ENCODE results near the gene PRSS21. TPM values are rescaled to one million over a fixed set of nuclear protein-coding genes. Genes with fewer than 3 reads are reported as not detected.

The PRSS21 gene
- total RNA-seq, 1 donor from 2014 or later: not detected

GRCh38 chr16:2799205-2799858 lies 17.7 kb upstream of the PRSS21 start:
- no peak for ATAC-seq
- intact Hi-C loops (cut with micrococcal nuclease): no loop called here
- DNase-seq: no peak

DNA sequence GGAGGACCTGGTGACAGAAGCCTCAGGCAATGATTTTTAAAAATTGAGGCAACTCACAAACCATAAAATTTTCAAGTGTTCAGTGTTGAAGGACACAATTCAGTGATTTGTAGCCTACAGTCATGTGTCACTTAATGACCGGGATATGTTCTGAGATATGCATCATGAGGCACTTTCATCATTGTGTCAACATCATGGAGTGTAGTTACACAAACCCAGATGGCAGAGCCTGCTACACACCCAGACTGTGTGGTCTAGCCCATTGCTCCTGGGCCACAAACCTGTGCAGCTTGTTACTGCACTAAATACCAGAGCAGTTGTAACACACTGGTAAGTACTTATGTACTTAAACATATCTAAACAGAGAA lies 17.2 kb upstream of the PRSS21 start:
- ATAC-seq: no peak
- intact Hi-C loops (cut with micrococcal nuclease): no loop called here
- DNase-seq: no peak

- ATAC-seq: no peak
- DNase-seq: no peak
- intact Hi-C loops (cut with micrococcal nuclease): no loop called here
These were observed 13.4 kb upstream of the PRSS21 start for GRCh38 chr16:2803545-2804195.

DNA sequence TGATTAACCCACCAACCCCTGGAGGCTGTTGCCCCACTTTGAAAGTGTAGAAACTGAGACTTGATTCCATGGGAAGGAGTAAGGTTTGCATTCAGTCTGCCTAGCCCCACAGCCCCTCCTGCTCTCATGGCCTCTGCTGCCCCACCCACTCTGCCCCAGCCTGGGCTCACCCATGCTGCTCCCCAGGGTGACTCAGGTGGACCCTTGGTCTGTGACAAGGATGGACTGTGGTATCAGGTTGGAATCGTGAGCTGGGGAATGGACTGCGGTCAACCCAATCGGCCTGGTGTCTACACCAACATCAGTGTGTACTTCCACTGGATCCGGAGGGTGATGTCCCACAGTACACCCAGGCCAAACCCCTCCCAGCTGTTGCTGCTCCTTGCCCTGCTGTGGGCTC lies 12.3 kb upstream of the PRSS21 start:
- ATAC-seq (no peak), DNase-seq (no peak)
- intact Hi-C loops (cut with micrococcal nuclease): no loop called here

DNA sequence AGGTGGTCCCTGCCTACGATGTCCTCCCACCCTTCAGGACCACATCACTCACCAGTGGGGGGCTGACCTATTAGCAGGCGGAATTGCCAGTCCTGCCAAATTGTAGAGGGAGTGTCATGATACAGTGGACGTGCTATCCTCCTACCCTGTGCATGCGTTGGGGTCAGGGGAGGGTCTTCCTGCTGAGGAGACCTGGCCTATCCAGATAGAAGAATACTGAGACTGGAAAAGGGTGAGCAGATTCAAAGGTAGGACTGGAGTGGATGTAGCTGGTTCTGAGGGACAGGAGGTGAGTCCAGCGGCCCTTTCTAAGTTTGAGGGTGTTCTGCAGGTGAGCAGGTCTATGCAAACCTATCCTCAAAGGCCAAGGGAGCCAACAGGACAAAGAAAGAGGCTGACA lies 10.8 kb upstream of the PRSS21 start:
- intact Hi-C loops (cut with micrococcal nuclease): no loop called here
- ATAC-seq (no peak), DNase-seq (no peak)

GRCh38 chr16:2808181-2808580 lies 8.9 kb upstream of the PRSS21 start:
- intact Hi-C loops (cut with micrococcal nuclease): no loop called here
- ATAC-seq: no peak
- DNase-seq: no peak

- ATAC-seq: no peak
- intact Hi-C loops (cut with micrococcal nuclease): no loop called here
- no peak for DNase-seq
These were observed 7.8 kb upstream of the PRSS21 start for GRCh38 chr16:2809149-2809760.

- DNase-seq (no peak), ATAC-seq (no peak)
- intact Hi-C loops (cut with micrococcal nuclease): no loop called here
These were observed 6.4 kb upstream of the PRSS21 start for GRCh38 chr16:2810651-2811050.

DNA sequence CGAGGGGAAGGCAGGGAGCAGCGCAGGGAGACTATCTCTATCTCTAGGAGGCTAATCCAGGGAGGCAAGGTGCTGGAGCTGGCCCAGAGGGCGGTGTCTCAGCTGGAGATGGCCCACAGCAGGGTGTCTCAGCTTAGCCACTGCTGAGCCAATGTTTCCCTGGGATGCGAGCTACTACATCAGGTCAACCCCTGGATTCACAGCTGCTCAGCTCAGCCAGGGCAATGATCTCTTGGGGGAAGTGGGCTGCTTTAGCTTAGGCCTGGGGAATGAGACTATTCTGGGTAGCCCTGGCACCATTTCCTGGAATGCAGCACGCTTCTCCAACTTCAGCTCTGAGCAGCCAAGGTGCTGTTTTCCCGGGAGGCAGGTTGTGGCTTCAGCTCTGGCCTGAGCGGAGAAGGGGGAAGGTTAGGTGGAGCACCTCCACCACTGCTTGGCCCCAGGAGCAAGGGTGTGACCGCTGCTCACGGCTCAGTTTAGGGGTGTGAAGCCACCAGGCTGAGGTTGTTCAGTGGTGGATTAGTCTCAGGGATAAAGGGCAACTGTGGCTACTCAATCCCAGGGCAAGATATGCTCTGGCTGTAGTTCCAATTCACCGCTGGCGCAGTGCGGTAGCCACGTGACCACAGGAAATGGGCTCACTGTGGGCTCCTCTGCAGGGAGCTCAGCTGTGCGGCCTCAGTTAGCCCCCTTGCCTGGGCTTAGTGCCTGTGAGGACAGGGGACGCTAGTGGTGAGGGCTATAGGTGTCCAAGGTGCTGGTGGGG lies 5.2 kb upstream of the PRSS21 start:
- DNase-seq (no peak), ATAC-seq (no peak)
- intact Hi-C loops (cut with micrococcal nuclease): no loop called here

DNA sequence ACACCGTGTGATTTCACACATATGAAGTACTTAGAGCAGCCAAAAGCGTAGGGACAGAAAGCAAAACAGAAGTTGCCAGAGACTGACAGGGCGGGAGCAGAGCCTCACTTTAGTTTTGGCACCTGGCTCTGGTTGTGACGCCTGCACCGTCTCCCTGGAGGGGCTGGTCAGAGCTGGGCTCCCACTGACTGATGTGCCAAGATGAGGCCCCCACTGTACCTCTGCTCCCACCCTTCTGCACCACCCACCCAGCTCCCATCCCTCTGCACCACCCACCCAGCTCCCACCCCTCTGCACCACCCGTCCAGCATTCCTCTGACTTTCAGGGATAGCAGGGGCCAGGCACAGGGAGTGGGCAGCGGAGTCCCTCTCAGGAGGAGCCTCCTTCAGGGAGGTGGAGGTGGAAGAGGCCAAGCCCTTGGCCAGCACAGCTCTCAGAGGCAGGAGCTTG lies 3.2 kb upstream of the PRSS21 start:
- intact Hi-C loops (cut with micrococcal nuclease): no loop called here
- no peak for DNase-seq
- ATAC-seq: no peak

DNA sequence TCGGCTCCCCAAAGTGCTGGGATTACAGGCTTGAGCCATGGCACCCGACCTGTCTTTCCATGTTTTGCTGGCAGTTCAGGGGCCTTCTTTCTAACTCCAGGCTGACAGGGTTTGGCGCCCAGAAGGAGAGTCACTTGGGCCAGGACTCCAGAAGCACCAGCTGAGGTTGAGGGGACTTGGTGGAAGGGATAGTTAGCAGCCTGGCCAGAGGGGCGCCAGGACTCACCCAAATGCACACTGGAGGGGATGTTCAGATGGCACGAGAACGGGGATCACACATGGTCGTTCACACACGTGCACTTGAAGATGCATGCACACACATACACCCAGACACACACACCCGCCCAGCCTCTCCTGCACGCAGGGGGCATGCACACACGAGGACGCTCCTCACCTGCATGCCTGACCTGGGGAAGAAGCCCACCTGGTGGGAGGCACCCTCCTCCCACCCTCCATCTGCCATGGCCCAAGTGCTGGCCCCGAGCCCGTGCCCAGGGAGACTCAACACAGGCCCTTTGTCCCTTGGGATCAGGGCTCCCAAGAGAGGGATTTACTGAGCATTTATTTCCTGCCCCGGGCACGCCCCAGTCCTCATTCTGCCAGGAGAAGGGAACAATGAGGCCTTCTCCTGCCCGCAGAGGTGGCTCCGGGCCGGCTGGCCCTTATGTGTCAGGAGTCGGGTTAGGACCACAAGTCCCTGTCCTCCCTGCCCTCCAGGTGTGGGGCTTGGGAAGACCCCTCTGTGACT lies 2.3 kb upstream of the PRSS21 start:
- no peak for ATAC-seq
- intact Hi-C loops (cut with micrococcal nuclease): no loop called here
- DNase-seq: no peak

DNA sequence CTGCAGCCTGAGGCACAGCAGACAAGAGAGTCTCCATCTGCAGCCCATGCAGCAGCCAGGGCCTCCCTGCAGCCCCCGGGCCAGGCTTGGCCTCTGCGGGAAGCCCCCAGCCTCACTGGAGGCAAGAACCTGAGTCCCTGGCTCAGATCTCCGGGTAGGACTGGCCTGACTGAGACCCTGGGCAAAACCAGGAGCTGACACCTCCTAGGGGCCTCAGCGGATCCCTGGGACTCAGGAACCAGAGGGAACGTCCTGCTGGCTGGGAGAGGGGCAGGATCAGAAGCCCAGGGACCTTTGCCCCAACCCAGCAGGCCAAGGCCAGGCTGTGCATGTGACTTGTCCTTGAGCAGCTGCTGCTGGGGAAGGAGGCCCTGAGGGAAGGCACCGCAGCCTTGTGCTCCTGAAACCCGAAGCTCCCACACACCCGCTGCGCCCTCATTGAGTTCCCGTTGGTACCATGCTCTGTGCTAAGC lies 1.7 kb upstream of the PRSS21 start:
- ATAC-seq: no peak
- intact Hi-C loops (cut with micrococcal nuclease): no loop called here
- no peak for DNase-seq

DNA sequence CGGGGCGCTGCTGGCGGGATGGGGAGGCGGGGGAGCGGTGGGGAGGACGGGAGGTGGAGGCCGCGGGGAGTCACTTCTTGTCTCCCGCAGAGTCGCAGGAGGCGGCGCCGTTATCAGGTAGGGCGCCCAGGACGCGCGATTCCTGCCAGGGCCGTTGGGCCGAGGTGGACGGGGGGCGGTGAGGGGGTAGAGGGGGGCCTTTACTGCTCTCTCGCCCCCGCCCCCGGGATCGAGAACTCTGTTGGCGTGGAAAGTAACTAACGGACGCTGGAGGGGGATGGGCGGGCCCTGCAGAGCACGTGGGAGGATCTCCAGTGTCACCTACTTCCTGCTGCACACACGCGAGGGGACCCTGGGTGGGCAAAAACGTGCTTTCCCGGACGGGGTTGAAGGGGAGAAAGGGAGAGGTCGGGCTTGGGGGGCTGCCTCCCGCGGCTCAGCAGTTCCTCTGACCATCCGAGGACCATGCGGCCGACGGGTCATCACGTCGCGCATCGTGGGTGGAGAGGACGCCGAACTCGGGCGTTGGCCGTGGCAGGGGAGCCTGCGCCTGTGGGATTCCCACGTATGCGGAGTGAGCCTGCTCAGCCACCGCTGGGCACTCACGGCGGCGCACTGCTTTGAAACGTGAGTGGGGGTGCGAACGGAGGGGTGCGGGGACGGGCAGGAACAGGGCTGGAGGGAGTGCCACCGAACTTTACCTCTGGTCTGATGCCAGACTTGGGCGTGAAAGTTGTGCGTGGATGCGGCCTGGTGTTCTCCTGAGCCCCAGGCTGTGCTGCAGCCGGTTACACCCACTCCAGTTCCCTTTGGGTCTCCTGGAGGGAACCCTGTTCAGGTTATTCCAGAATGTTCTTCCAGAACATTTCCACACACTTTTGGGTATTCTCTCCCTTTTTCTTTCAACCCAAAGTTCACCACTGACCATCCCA lies 569 bp downstream of the PRSS21 start:
- intact Hi-C loops (cut with micrococcal nuclease): no loop called here
- no peak for DNase-seq
- no peak for ATAC-seq

GRCh38 chr16:2818272-2818876 lies 1.3 kb downstream of the PRSS21 start:
- no peak for DNase-seq
- intact Hi-C loops (cut with micrococcal nuclease): no loop called here
- ATAC-seq: no peak

GRCh38 chr16:2819179-2819938 lies 2.3 kb downstream of the PRSS21 start:
- no peak for DNase-seq
- no peak for ATAC-seq
- intact Hi-C loops (cut with micrococcal nuclease): no loop called here

DNA sequence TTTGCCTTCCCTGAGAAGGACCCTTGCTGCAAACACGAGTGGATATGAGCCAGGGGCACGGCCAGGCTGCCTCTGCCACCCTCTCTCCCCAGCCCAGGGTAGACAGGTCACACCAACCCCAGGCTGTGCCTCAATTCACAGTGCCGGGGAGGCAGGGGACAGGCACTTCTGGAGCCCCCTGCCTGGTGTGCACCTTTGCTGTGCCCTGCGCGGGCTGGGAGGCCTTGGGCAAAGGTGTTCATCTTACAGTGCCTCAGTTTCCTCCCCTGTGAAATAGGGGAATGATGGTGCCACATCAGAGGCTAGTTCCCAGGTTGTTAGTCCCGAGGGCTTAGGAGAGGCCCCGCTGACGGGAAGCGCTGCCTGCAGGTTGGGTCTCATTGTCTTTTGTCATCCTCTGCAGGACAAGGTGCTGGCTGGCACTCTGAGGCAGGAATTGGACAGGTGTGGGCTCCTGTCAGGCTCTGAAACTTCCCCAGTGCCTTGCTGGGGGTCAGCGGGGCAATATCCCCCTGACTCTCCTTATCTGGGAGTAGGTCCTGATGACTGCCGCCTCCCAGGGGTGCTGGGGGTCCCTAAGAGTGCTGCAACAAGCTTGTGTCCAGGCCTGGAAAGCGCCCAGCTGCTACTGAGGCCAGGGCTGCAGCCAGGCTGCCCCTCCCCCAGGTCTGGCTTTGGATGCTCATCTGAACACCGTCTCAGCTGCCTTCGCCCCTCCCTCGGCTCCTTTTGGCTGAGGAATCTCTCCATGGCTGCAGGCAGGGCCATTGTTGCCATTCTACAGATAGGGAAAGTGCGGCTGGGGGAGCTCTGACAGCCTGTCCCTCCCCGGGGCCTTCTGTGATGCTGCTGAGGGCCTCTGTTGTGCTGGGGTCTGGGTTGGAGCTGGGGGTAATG lies 3.1 kb downstream of the PRSS21 start:
- no peak for ATAC-seq
- no peak for DNase-seq
- intact Hi-C loops (cut with micrococcal nuclease): no loop called here
